Measurements from ENCODE around the gene HSD17B10. TPM values are rescaled to one million over a fixed set of nuclear protein-coding genes. Genes with fewer than 3 reads are reported as not detected.
A peak's percentile ranks its signal among the peaks of the same experiment; 100 is the strongest.

The HSD17B10 gene
- total RNA-seq = 100 to 1,000 TPM in 5 of 10 donors, 10 to 100 TPM in 5; 43.9 to 126 (median 105) TPM
- polyA plus RNA-seq = 100 to 1,000 TPM in 1 of 2 donors, 10 to 100 TPM in 1; 64.7 to 212 TPM
- long read RNA-seq, donor 1, transcript HSD17B10-201 (6 exons, 960 nt) = major isoform, 22 of 35 reads
- long read RNA-seq, donor 1, partial matches to known transcripts = 9 of 35 reads
- long read RNA-seq, donor 1, other reads (novel, unspliced or antisense) = 3 of 35 reads
- long read RNA-seq, donor 2, transcript HSD17B10-201 (6 exons, 960 nt) = major isoform, 29 of 51 reads
- long read RNA-seq, donor 2, partial matches to known transcripts = 19 of 51 reads
- long read RNA-seq, donor 2, other reads (novel, unspliced or antisense) = 3 of 51 reads
- long read RNA-seq, donor 3, transcript HSD17B10-201 (6 exons, 960 nt) = major isoform, 10 of 17 reads
- long read RNA-seq, donor 3, partial matches to known transcripts = 2 of 17 reads
- long read RNA-seq, donor 3, other reads (novel, unspliced or antisense) = 5 of 17 reads

- Histone ChIP-seq H3K9me3 (no peaks in the 10 kb centered on the region), H3K27me3 (peaks cover 0 to 60% (median 0%) of the 10 kb centered on the region in 7 donors), H3K36me3 (peaks cover 0 to 39% (median 0%) of the 10 kb centered on the region in 9 donors), H3K4me1 (peaks cover 0 to 16% (median 4%) of the 10 kb centered on the region in 9 donors), H3K4me3 (peak within 1 kb of the TSS; percentile 46 to 77 (median 64)), H3K27ac (peak within 1 kb of the TSS in 9 of 10 donors; percentile 53 to 83 (median 73))
- intact Hi-C loops (cut with DNase I) = loop anchor here in 7 of 10 donors (2.0 to 10.0 kb wide), 4 partner anchors 117 to 209 kb away; partner anchors contain the start of genes IQSEC2 (in 4 of the 7) and KDM5C (in 1 of the 7)
- no peak for TF ChIP-seq CTCF (IDR thresholded peaks at IDR 0.05)
- peak; percentile 97 to 100 (median 99) for ATAC-seq
- WGBS, 2 donors = 1 to 4% methylated on average over 56 to 61 of the region's 61 CpGs
- peak; percentile 88 to 89 for DNase-seq
These were observed at the start of gene HSD17B10 for GRCh38 chrX:53433651-53434639. Gene HSD17B10 (minus strand): TSS chrX:53434370. CDS start chrX:53434345, 25 bp downstream.

GRCh38 chrX:53483416-53483815 is 49.2 kb upstream of the HSD17B10 start:
- no peak for ATAC-seq
- Histone ChIP-seq H3K27ac (no peak overlapping the region), H3K9me3 (peaks cover 0 to 6% (median 0%) of the 10 kb centered on the region in 11 donors), H3K4me1 (no peaks in the 10 kb centered on the region), H3K27me3 (peaks cover 0 to 48% (median 0%) of the 10 kb centered on the region in 7 donors), H3K36me3 (no peaks in the 10 kb centered on the region), H3K4me3 (no peak overlapping the region)
- WGBS, 2 donors = 64 to 68% methylated on average over 2 of the region's 2 CpGs
- intact Hi-C loops (cut with DNase I) = loop anchor here in 1 of 10 donors (5.0 kb wide), 1 partner anchor 171 kb away; no protein-coding TSS in a partner anchor
- no peak for TF ChIP-seq CTCF (IDR thresholded peaks at IDR 0.05)
- DNase-seq = no peak

DNA sequence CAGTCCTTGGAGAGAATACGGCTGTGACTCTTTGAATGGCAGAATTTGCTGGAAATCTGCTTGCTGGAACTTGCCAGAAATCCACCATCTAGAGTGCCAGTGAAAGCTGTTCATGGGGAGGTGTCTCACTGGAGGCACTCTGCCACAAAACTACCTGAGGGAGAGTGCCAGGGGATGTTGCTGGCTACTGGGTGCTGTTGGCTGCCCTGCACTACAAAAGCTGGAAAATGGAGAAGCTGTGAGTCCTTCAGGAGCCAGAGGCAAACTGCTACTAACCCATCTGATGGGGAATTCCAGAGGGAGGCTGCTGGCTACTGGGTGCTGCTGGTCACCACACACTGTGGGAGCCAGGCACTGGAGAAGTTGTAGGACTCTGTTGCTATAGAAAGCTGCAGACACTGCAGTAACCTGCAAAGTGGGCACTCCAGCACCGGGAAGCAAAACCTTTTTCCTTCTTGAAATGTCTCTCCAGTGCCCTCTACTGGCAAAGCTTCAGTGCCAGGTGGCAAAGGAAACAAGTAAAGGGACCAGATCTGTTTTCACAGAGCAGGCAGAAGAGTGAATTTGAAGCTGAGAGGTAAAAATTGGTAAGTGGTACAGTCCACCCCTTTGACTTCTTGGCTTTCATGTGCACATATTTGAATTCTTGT is 47.8 kb upstream of the HSD17B10 start:
- Histone ChIP-seq H3K4me3 (no peak overlapping the region), H3K4me1 (no peaks in the 10 kb centered on the region), H3K36me3 (no peaks in the 10 kb centered on the region), H3K9me3 (peaks cover 0 to 6% (median 0%) of the 10 kb centered on the region in 11 donors), H3K27me3 (peaks cover 0 to 55% (median 0%) of the 10 kb centered on the region in 7 donors), H3K27ac (no peak overlapping the region)
- intact Hi-C loops (cut with DNase I) = loop anchor here in 1 of 10 donors (5.0 kb wide), 1 partner anchor 170 kb away; no protein-coding TSS in a partner anchor
- DNase-seq = peak in 1 of 2 donors; percentile 12
- peak in 8 of 9 donors; percentile 10 to 66 (median 49) for TF ChIP-seq CTCF (IDR thresholded peaks at IDR 0.05)
- WGBS, 2 donors = 39 to 50% methylated on average over 2 of the region's 2 CpGs
- no peak for ATAC-seq
